HUES64 (cell line): Measurements from ENCODE around the gene SLC27A6.
"Not testable (repeated sequence)": the region's sequence is repeated elsewhere in the genome, so short reads cannot be mapped to it uniquely, and the experiment has no call there.

ENCODE experiments used
- H3K27ac ChIP-seq: 2 replicates; pipeline ENCODE4 v1.7.0; 2013; ENCODE audit warnings: low read depth, low read length, inconsistent platforms
- H3K27me3 ChIP-seq: 2 replicates; pipeline ENCODE4 v1.6.1; 2013; ENCODE audit warnings: mild to moderate bottlenecking, low read length; ENCODE audit not compliant: insufficient read depth
- H3K36me3 ChIP-seq: 2 replicates; pipeline ENCODE4 v1.6.1; 2013; ENCODE audit warnings: mild to moderate bottlenecking, low read length; ENCODE audit not compliant: insufficient read depth
- H3K4me1 ChIP-seq: 2 replicates; pipeline ENCODE4 v1.6.1; 2013; ENCODE audit warnings: mild to moderate bottlenecking, low read length, moderate library complexity; ENCODE audit not compliant: insufficient read depth
- H3K4me3 ChIP-seq: 2 replicates; pipeline ENCODE4 v1.5.1; 2013; ENCODE audit warnings: mild to moderate bottlenecking, low read length, moderate library complexity
- H3K9ac ChIP-seq: 2 replicates; pipeline ENCODE4 v1.6.1; 2013; ENCODE audit warnings: mild to moderate bottlenecking, low read depth, low read length
- H3K9me3 ChIP-seq: 2 replicates; pipeline ENCODE4 v1.6.1; 2013; ENCODE audit warnings: low read depth, low read length; ENCODE audit not compliant: insufficient read depth
- WGBS: fragments of 150-250, 120-280 bp; methylation state at CpG from one replicate; pipeline ENCODE4 v1.1.7; 2013; ENCODE audit warnings: missing lambda C conversion rate; 5-methylcytosine and 5-hydroxymethylcytosine counted together

Gene SLC27A6

GRCh38 chr5:129036257-129036656 is 71.0 kb downstream of the SLC27A6 start:
- H3K4me3 ChIP-seq, H3K27me3 ChIP-seq, H3K9me3 ChIP-seq, H3K36me3 ChIP-seq, H3K4me1 ChIP-seq, H3K9ac ChIP-seq, H3K27ac ChIP-seq: not testable (repeated sequence)
- 94% methylated on average over 3 of the region's 3 CpGs for WGBS

- no peaks in the 10 kb centered on the region for H3K36me3 ChIP-seq
- H3K4me3 ChIP-seq, result no peak overlapping the region
- H3K4me1 ChIP-seq, result no peaks in the 10 kb centered on the region
- H3K9ac ChIP-seq, result no peak overlapping the region
- WGBS, result 87% methylated on average over 4 of the region's 4 CpGs
- H3K9me3 ChIP-seq, result no peaks in the 10 kb centered on the region
- H3K27ac ChIP-seq, result no peak overlapping the region
- H3K27me3 ChIP-seq, result no peaks in the 10 kb centered on the region
Measured at GRCh38 chr5:129041196-129041881, 76.1 kb downstream of the SLC27A6 start.

- Histone ChIP-seq H3K4me1 (no peaks in the 10 kb centered on the region), H3K27me3 (no peaks in the 10 kb centered on the region), H3K9ac (no peak overlapping the region), H3K27ac (no peak overlapping the region), H3K4me3 (no peak overlapping the region), H3K9me3 (no peaks in the 10 kb centered on the region), H3K36me3 (no peaks in the 10 kb centered on the region)
- WGBS, result 91% methylated on average over 4 of the region's 4 CpGs
Measured at GRCh38 chr5:129042306-129042705, 77.0 kb downstream of the SLC27A6 start.

- Histone ChIP-seq H3K36me3 (no peaks in the 10 kb centered on the region), H3K4me1 (no peaks in the 10 kb centered on the region), H3K9ac (no peak overlapping the region), H3K27me3 (no peaks in the 10 kb centered on the region), H3K9me3 (no peaks in the 10 kb centered on the region), H3K27ac (no peak overlapping the region), H3K4me3 (no peak overlapping the region)
- 40% methylated on average over 1 of the region's 1 CpG for WGBS
Measured at GRCh38 chr5:129043894-129044293, 78.6 kb downstream of the SLC27A6 start.

GRCh38 chr5:129046151-129046550 is 80.9 kb downstream of the SLC27A6 start:
- no peak overlapping the region for H3K27ac ChIP-seq
- no peaks in the 10 kb centered on the region for H3K27me3 ChIP-seq
- no peak overlapping the region for H3K9ac ChIP-seq
- no peaks in the 10 kb centered on the region for H3K36me3 ChIP-seq
- H3K4me3 ChIP-seq, result no peak overlapping the region
- H3K4me1 ChIP-seq, result no peaks in the 10 kb centered on the region
- no peaks in the 10 kb centered on the region for H3K9me3 ChIP-seq

GRCh38 chr5:129048509-129048908 is 83.2 kb downstream of the SLC27A6 start:
- Histone ChIP-seq H3K27me3 (no peaks in the 10 kb centered on the region), H3K4me1 (no peaks in the 10 kb centered on the region), H3K27ac (no peak overlapping the region), H3K9me3 (no peaks in the 10 kb centered on the region), H3K9ac (no peak overlapping the region), H3K4me3 (no peak overlapping the region), H3K36me3 (no peaks in the 10 kb centered on the region)
- 90% methylated on average over 1 of the region's 2 CpGs for WGBS

- WGBS, result 100% methylated on average over 1 of the region's 2 CpGs
- Histone ChIP-seq H3K36me3 (no peaks in the 10 kb centered on the region), H3K9ac (no peak overlapping the region), H3K27ac (no peak overlapping the region), H3K4me3 (no peak overlapping the region), H3K4me1 (no peaks in the 10 kb centered on the region), H3K9me3 (no peaks in the 10 kb centered on the region), H3K27me3 (no peaks in the 10 kb centered on the region)
Measured at GRCh38 chr5:129049126-129049799, 84.0 kb downstream of the SLC27A6 start.

- Histone ChIP-seq H3K27ac (no peak overlapping the region), H3K9me3 (no peaks in the 10 kb centered on the region), H3K36me3 (no peaks in the 10 kb centered on the region), H3K4me1 (no peaks in the 10 kb centered on the region), H3K9ac (no peak overlapping the region), H3K4me3 (no peak overlapping the region), H3K27me3 (no peaks in the 10 kb centered on the region)
- WGBS, result 93% methylated on average over 3 of the region's 4 CpGs
Measured at GRCh38 chr5:129051283-129051682, 86.0 kb downstream of the SLC27A6 start.

- no peak overlapping the region for H3K27ac ChIP-seq
- H3K4me1 ChIP-seq, result no peaks in the 10 kb centered on the region
- H3K27me3 ChIP-seq, result no peaks in the 10 kb centered on the region
- no peaks in the 10 kb centered on the region for H3K9me3 ChIP-seq
- H3K4me3 ChIP-seq, result no peak overlapping the region
- H3K36me3 ChIP-seq, result no peaks in the 10 kb centered on the region
- no peak overlapping the region for H3K9ac ChIP-seq
Measured at GRCh38 chr5:129053438-129053837, 88.2 kb downstream of the SLC27A6 start.

- no peak overlapping the region for H3K9ac ChIP-seq
- no peak overlapping the region for H3K4me3 ChIP-seq
- H3K4me1 ChIP-seq, result no peaks in the 10 kb centered on the region
- no peak overlapping the region for H3K27ac ChIP-seq
- H3K27me3 ChIP-seq, result no peaks in the 10 kb centered on the region
- 97% methylated on average over 3 of the region's 3 CpGs for WGBS
- no peaks in the 10 kb centered on the region for H3K36me3 ChIP-seq
- H3K9me3 ChIP-seq, result no peaks in the 10 kb centered on the region
Measured at GRCh38 chr5:129057329-129057728, 92.0 kb downstream of the SLC27A6 start.

GRCh38 chr5:129061849-129062248 is 96.6 kb downstream of the SLC27A6 start:
- H3K36me3 ChIP-seq, result no peaks in the 10 kb centered on the region
- no peak overlapping the region for H3K9ac ChIP-seq
- WGBS, result 83% methylated on average over 2 of the region's 2 CpGs
- H3K27me3 ChIP-seq, result no peaks in the 10 kb centered on the region
- H3K4me1 ChIP-seq, result no peaks in the 10 kb centered on the region
- H3K4me3 ChIP-seq, result no peak overlapping the region
- no peaks in the 10 kb centered on the region for H3K9me3 ChIP-seq
- H3K27ac ChIP-seq, result no peak overlapping the region
